Gastroesophageal sphincter (tissue), 3 donors: Measurements from ENCODE around the gene RNLS.
A peak's percentile ranks its signal among the peaks of the same experiment; 100 is the strongest.

Experiments used
- CTCF ChIP-seq, 4 experiments: fragments of 200-600 bp in 2 of 4; fragments of 450-650 bp in 2 of 4; sonication (generic) in 1 of 4; IDR thresholded peaks; one replicate each; pipeline ENCODE4 v1.5.1; 2017 to 2019; ENCODE audit warnings: antibody characterized with exemption in 4 of 4, mild to moderate bottlenecking in 2 of 4, moderate library complexity in 2 of 4
- EP300 ChIP-seq: sonication (generic); formaldehyde crosslinking; IDR thresholded peaks from one replicate; pipeline ENCODE4 v1.6.1; 2017; ENCODE audit warnings: antibody characterized with exemption, mild to moderate bottlenecking
- POLR2A ChIP-seq, 2 donors: fragments of 450-650 bp; IDR thresholded peaks; one replicate each; pipeline ENCODE4 v1.6.1; 2017; ENCODE audit warnings: antibody characterized with exemption in 2 of 2, mild to moderate bottlenecking in 2 of 2, moderate library complexity in 1 of 2
- POLR2AphosphoS5 ChIP-seq: sonication (generic); formaldehyde crosslinking; IDR thresholded peaks from one replicate; pipeline ENCODE4 v1.6.1; 2017; ENCODE audit warnings: antibody characterized with exemption

- TF ChIP-seq CTCF (IDR thresholded peaks at IDR 0.05) = no peak
- no peak for TF ChIP-seq POLR2A (IDR thresholded peaks at IDR 0.05)
- no peak for TF ChIP-seq EP300
- peak; percentile 55 for TF ChIP-seq POLR2AphosphoS5
Measured at GRCh38 chr10:88256013-88256680, 327.0 kb downstream of the RNLS start.
